CD4-positive, alpha-beta T cell (primary cell): ENCODE data around the gene LCT. TPM values are rescaled to one million over a fixed set of nuclear protein-coding genes. Genes with fewer than 3 reads are reported as not detected.

ENCODE experiments used
- ATAC-seq: fragments of 200-7000 bp; cut with Tn5 transposase; one replicate; pipeline ENCODE4 v1.10.0; 2022; ENCODE audit warnings: mild to moderate bottlenecking; ENCODE audit not compliant: poor library complexity
- CTCF ChIA-PET: fragments of 350-600 bp; sonication (Branson Sonifier 250); formaldehyde crosslinking; loops from one replicate; lab custom pipeline; 2021; ENCODE audit warnings: antibody characterized with exemption, inconsistent platforms; lab: Charles Lee
- POLR2A ChIA-PET: fragments of 350-600 bp; sonication (Branson Sonifier 250); formaldehyde crosslinking; loops from one replicate; lab custom pipeline; 2021; ENCODE audit warnings: antibody characterized with exemption, inconsistent platforms; lab: Charles Lee
- DNase-seq, 14 experiments: peaks; one replicate each; pipeline ENCODE4 v3.0.0-alpha.2; 2013 to 2020; ENCODE audit warnings: mixed read lengths in 2 of 14
- H3K27ac ChIP-seq, 2 donors: one replicate each; pipeline versions ENCODE4 v1.5.1 to v1.7.0; 2013; ENCODE audit warnings: low read length in 2 of 2, low read depth in 1 of 2, mild to moderate bottlenecking in 1 of 2
- H3K27me3 ChIP-seq, 2 experiments: 1 replicate in 1 of 2; 2 replicates in 1 of 2; pipeline versions ENCODE4 v1.6.1 to v1.7.0; 2013; ENCODE audit warnings: low read length in 2 of 2, control low read depth in 1 of 2, mild to moderate bottlenecking in 1 of 2, moderate library complexity in 1 of 2; ENCODE audit not compliant: insufficient read depth in 2 of 2, control insufficient read depth in 1 of 2
- H3K36me3 ChIP-seq: one replicate; pipeline ENCODE4 v1.6.1; 2013; ENCODE audit warnings: low read length, control low read depth; ENCODE audit not compliant: insufficient read depth
- H3K4me1 ChIP-seq: one replicate; pipeline ENCODE4 v1.6.1; 2013; ENCODE audit warnings: low read length, control low read depth; ENCODE audit not compliant: insufficient read depth
- H3K4me3 ChIP-seq: one replicate; pipeline ENCODE4 v1.5.1; 2013; ENCODE audit warnings: mild to moderate bottlenecking, low read length, moderate library complexity
- H3K9me3 ChIP-seq, 2 experiments: 1 replicate in 1 of 2; 2 replicates in 1 of 2; pipeline versions ENCODE4 v1.6.1 to v1.7.0; 2013; ENCODE audit warnings: low read length in 2 of 2, mild to moderate bottlenecking in 2 of 2, control low read depth in 1 of 2, moderate library complexity in 1 of 2; ENCODE audit not compliant: control insufficient read depth in 1 of 2, insufficient read depth in 1 of 2
- H3K27ac Mint-ChIP-seq: one replicate; pipeline ENCODE4 v1.8.0; 2020; ENCODE audit warnings: mixed read lengths
- H3K27me3 Mint-ChIP-seq: one replicate; pipeline ENCODE4 v1.8.0; 2021; ENCODE audit warnings: mixed read lengths
- H3K36me3 Mint-ChIP-seq: one replicate; pipeline ENCODE4 v1.8.0; 2021; ENCODE audit warnings: low read depth, mixed read lengths
- H3K4me1 Mint-ChIP-seq: one replicate; pipeline ENCODE4 v1.8.0; 2021; ENCODE audit warnings: low read depth, mixed read lengths
- H3K4me3 Mint-ChIP-seq: one replicate; pipeline ENCODE4 v1.8.0; 2020; ENCODE audit warnings: mild to moderate bottlenecking, mixed read lengths
- H3K9me3 Mint-ChIP-seq: one replicate; pipeline ENCODE4 v1.8.0; 2020; ENCODE audit warnings: mixed read lengths
- intact Hi-C, 2 experiments: fragments of 100-400 bp; cut with DNase I in 1 of 2; cut with micrococcal nuclease in 1 of 2; formaldehyde crosslinking; loops; one replicate each; pipeline versions ENCODE4 v1.15.1 to v1.9.0; 2023 to 2025; cut with DNase I, micrococcal nuclease
- total RNA-seq, 174 experiments: library from RNA in 2 of 174; stranded (reverse) in 2 of 174; gene quantifications; one replicate each; pipeline ENCODE4 v1.2.3 and lab custom pipeline; 2021 to 2026
- TF ChIP-seq, protein P1 (sequence below): fragments of 200-600 bp; IDR thresholded peaks from one replicate; pipeline ENCODE4 v1.8.0; 2022; ENCODE audit warnings: antibody characterized with exemption, mild to moderate bottlenecking

The LCT gene
- total RNA-seq, 2 experiments from 2014 or later = 0.06 TPM; not detected in 1

DNA sequence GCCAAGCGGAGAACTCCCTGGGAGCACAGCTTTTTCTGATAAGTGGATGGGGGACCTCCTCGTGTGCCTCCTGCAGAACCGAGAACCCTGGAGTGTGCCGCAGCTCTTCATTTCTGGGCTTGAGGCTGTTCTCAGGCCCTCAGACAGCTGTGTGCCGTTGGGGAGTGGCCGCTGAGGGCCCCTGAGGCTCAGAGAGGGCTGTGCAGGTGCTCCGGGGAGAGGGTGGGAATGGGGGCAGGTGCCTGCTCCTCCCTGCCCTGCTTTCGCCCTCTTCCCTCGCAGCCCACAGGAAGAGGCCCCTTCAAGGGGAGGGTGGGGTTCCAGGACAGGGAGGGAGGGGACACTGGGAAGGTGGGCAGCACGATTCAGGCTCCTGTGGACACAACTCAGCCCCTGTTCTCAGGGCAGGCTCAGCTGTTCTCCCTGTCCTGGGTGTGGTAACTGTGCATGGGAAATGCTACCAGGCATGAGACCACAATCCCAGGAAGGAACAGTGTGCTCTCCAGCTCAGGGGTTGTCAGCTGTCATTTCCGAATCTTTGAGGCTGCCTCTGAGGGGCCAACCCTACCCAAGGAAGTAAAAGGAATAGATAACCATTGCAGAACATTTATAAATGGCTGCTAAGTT lies 11.3 kb downstream of the LCT start:
- H3K4me3 ChIP-seq = no peak overlapping the region
- Mint-ChIP-seq H3K27ac (no peak overlapping the region), H3K9me3 (peaks cover 7% of the 10 kb centered on the region), H3K4me3 (no peak overlapping the region), H3K36me3 (no peaks in the 10 kb centered on the region), H3K4me1 (peaks cover 5% of the 10 kb centered on the region), H3K27me3 (no peaks in the 10 kb centered on the region)
- TF ChIP-seq, protein P1, sequence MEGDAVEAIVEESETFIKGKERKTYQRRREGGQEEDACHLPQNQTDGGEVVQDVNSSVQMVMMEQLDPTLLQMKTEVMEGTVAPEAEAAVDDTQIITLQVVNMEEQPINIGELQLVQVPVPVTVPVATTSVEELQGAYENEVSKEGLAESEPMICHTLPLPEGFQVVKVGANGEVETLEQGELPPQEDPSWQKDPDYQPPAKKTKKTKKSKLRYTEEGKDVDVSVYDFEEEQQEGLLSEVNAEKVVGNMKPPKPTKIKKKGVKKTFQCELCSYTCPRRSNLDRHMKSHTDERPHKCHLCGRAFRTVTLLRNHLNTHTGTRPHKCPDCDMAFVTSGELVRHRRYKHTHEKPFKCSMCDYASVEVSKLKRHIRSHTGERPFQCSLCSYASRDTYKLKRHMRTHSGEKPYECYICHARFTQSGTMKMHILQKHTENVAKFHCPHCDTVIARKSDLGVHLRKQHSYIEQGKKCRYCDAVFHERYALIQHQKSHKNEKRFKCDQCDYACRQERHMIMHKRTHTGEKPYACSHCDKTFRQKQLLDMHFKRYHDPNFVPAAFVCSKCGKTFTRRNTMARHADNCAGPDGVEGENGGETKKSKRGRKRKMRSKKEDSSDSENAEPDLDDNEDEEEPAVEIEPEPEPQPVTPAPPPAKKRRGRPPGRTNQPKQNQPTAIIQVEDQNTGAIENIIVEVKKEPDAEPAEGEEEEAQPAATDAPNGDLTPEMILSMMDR = no peak
- intact Hi-C loops = no loop called here
- H3K36me3 ChIP-seq = no peaks in the 10 kb centered on the region
- no peak overlapping the region for H3K27ac ChIP-seq
- H3K27me3 ChIP-seq = no peaks in the 10 kb centered on the region
- ChIA-PET CTCF (interaction anchor here (1.1 kb wide), 1 partner anchor 28 kb away, joined by 3 read pairs; no protein-coding TSS in a partner anchor), POLR2A (no interaction called here)
- DNase-seq (no peak), ATAC-seq (no peak)
- peaks cover 5 to 11% of the 10 kb centered on the region in 2 experiments for H3K9me3 ChIP-seq
- H3K4me1 ChIP-seq = peaks cover 5% of the 10 kb centered on the region

DNA sequence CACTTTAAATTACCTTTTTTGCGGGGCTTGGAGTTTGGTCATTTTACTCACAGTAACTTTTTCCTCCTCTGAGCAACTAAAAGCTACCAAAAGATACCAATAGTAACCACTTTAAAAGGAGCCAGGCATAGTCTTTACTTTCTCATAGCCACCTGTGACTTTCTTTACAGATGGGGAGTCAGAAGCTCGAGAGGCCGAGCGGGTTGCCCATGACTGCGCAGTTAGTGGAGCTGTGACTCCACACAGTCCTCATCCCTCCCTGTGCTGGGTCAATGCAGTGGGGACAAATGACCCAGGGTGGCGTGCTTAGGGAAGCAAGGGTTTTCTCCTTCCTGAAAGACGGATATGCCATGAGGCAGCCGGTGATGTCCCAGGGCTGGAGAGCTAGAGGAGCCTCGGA lies 11.9 kb downstream of the LCT start:
- DNase-seq (no peak), ATAC-seq (no peak)
- Histone ChIP-seq H3K9me3 (peaks cover 5 to 11% of the 10 kb centered on the region in 2 experiments), H3K36me3 (no peaks in the 10 kb centered on the region), H3K27me3 (no peaks in the 10 kb centered on the region), H3K4me3 (no peak overlapping the region), H3K27ac (no peak overlapping the region), H3K4me1 (peaks cover 11% of the 10 kb centered on the region)
- H3K9me3 Mint-ChIP-seq = peaks cover 8% of the 10 kb centered on the region
- no peaks in the 10 kb centered on the region for H3K27me3 Mint-ChIP-seq
- no peaks in the 10 kb centered on the region for H3K36me3 Mint-ChIP-seq
- TF ChIP-seq, protein P1 = no peak
- intact Hi-C loops = no loop called here
- ChIA-PET CTCF (interaction anchor here (1.1 kb wide), 1 partner anchor 27 kb away, joined by 3 read pairs; no protein-coding TSS in a partner anchor), POLR2A (no interaction called here)
- H3K27ac Mint-ChIP-seq = no peak overlapping the region
- peaks cover 11% of the 10 kb centered on the region for H3K4me1 Mint-ChIP-seq
- H3K4me3 Mint-ChIP-seq = no peak overlapping the region

DNA sequence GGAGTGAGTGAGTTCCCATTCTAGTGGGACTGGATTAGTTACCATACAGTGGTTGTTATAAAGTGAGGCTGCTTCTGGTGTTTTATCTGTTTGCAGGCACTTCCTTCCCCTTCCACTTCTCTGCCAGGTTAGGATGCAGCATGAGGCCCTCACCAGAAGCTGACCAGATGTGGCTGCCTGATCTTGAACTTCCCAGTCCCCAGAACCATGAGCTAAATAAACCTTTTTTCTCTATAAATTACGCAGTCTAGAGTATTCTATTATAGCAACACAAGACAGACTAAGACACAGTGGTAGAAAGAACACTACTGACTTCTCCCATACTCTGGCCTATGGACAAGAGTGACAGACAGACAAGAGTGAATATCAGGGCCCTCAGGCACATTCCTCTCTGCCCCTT lies 14.1 kb downstream of the LCT start:
- H3K27ac ChIP-seq = no peak overlapping the region
- H3K4me3 ChIP-seq = no peak overlapping the region
- ChIA-PET POLR2A (no interaction called here), CTCF (no interaction called here)
- Mint-ChIP-seq H3K27ac (no peak overlapping the region), H3K4me3 (no peak overlapping the region), H3K27me3 (no peaks in the 10 kb centered on the region), H3K9me3 (peaks cover 8% of the 10 kb centered on the region), H3K4me1 (peaks cover 16% of the 10 kb centered on the region), H3K36me3 (no peaks in the 10 kb centered on the region)
- DNase-seq (no peak), ATAC-seq (no peak)
- peaks cover 20% of the 10 kb centered on the region for H3K4me1 ChIP-seq
- peaks cover 5 to 11% of the 10 kb centered on the region in 2 experiments for H3K9me3 ChIP-seq
- no peaks in the 10 kb centered on the region for H3K36me3 ChIP-seq
- intact Hi-C loops = no loop called here
- no peaks in the 10 kb centered on the region for H3K27me3 ChIP-seq
- TF ChIP-seq, protein P1 = no peak
